A673 (cell line): ENCODE data around the gene NDUFB10. TPM values are rescaled to one million over a fixed set of nuclear protein-coding genes. Genes with fewer than 3 reads are reported as not detected.

ENCODE experiments used
- BruUV-seq: library from RNA; stranded (reverse); fragments of 400-500 nt; replicated peaks from 2 replicates; lab custom pipeline; 2021; lab: Mats Ljungman, UMichigan
- CTCF ChIA-PET: fragments of 300-600 bp; sonication (Branson Sonifier 250); formaldehyde crosslinking; loops from one replicate; lab custom pipeline; 2022; ENCODE audit warnings: antibody characterized with exemption; lab: Charles Lee
- POLR2A ChIA-PET: fragments of 300-600 bp; sonication (Branson Sonifier 250); formaldehyde crosslinking; loops from one replicate; lab custom pipeline; 2022; ENCODE audit warnings: antibody characterized with exemption; ENCODE audit not compliant: low non-redundant PET; lab: Charles Lee
- DNase-seq: peaks from one replicate; pipeline ENCODE4 v3.0.0-alpha.2; 2015; ENCODE audit warnings: low spot score
- H3K27ac ChIP-seq: fragments of 200-600 bp; sonication (generic); 2 replicates; pipeline ENCODE4 v1.5.1; 2016; ENCODE audit warnings: mixed run types, low read depth, mild to moderate bottlenecking, mixed read lengths, antibody characterized with exemption, low read length; ENCODE audit not compliant: poor library complexity, severe bottlenecking
- H3K27me3 ChIP-seq: fragments of 200-600 bp; sonication (generic); replicated peaks from 2 replicates; pipeline ENCODE4 v1.6.1; 2017; ENCODE audit warnings: mixed run types, low read depth, mild to moderate bottlenecking, mixed read lengths, antibody characterized with exemption, low read length; ENCODE audit not compliant: insufficient read depth, poor library complexity
- H3K36me3 ChIP-seq: fragments of 200-600 bp; sonication (generic); 2 replicates; pipeline ENCODE4 v1.6.1; 2016; ENCODE audit warnings: mixed run types, mild to moderate bottlenecking, mixed read lengths, antibody characterized with exemption, low read length; ENCODE audit not compliant: insufficient read depth, poor library complexity, severe bottlenecking
- H3K4me1 ChIP-seq: fragments of 200-600 bp; sonication (generic); 2 replicates; pipeline ENCODE4 v1.6.1; 2017; ENCODE audit warnings: mixed run types, mild to moderate bottlenecking, mixed read lengths, antibody characterized with exemption, low read length; ENCODE audit not compliant: insufficient read depth, poor library complexity, severe bottlenecking
- H3K4me3 ChIP-seq: fragments of 200-600 bp; sonication (generic); 2 replicates; pipeline ENCODE4 v1.5.1; 2016; ENCODE audit warnings: low read depth, mixed run types, mild to moderate bottlenecking, mixed read lengths, low read length; ENCODE audit not compliant: poor library complexity, severe bottlenecking
- H3K9me3 ChIP-seq: fragments of 200-600 bp; sonication (generic); 2 replicates; pipeline ENCODE4 v1.6.1; 2016; ENCODE audit warnings: mixed run types, low read depth, mild to moderate bottlenecking, mixed read lengths, antibody characterized with exemption, low read length; ENCODE audit not compliant: poor library complexity, severe bottlenecking
- EZH2 ChIP-seq: fragments of 200-600 bp; sonication (generic); IDR thresholded peaks from 2 replicates; pipeline ENCODE4 v1.6.1; 2017; ENCODE audit warnings: borderline replicate concordance, low read depth, mild to moderate bottlenecking, mixed read lengths, antibody characterized with exemption, low read length; ENCODE audit not compliant: poor library complexity, severe bottlenecking
- intact Hi-C: fragments of 100-400 bp; cut with micrococcal nuclease; formaldehyde crosslinking; loops from one replicate; pipeline ENCODE4 v1.10.0; 2022; ENCODE audit not compliant: unreplicated experiment
- total RNA-seq: library from RNA; stranded (reverse); gene quantifications from 2 replicates; pipeline ENCODE4 v1.2.3, GENCODE V29; 2021
- TF ChIP-seq, protein P1 (sequence below): fragments of 300-800, 200-600 bp; sonication (generic); conservative IDR thresholded peaks from 2 replicates; pipeline ENCODE4 v1.5.1; 2017; ENCODE audit warnings: low read depth, mild to moderate bottlenecking, antibody characterized with exemption, low read length, moderate library complexity, mixed read lengths

NDUFB10 gene
- total RNA-seq, 1 experiment from 2014 or later, result 178 TPM

DNA sequence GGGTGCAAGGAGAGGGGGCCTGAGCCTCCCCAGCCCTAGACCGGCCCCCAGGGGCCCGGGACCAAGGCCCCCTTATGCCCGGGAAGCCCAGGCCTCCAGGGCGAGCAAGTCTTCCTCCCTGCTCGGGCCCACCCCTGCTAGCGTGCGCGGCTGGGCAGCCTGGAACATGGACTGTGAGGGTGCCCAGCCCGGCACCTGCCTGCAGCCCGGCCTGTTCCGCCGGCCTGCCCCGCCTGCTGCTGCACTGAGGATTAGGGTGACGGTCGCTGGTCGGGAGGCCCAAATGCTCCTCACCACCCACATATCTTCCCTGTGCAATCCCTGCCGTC is 47.2 kb upstream of the NDUFB10 start:
- POLR2A ChIA-PET, result no interaction called here
- Histone ChIP-seq H3K4me1 (no peaks in the 10 kb centered on the region), H3K27me3 (peaks cover 20% of the 10 kb centered on the region), H3K36me3 (no peaks in the 10 kb centered on the region), H3K4me3 (no peak overlapping the region), H3K9me3 (no peaks in the 10 kb centered on the region), H3K27ac (no peak overlapping the region)
- TF ChIP-seq, protein P1, sequence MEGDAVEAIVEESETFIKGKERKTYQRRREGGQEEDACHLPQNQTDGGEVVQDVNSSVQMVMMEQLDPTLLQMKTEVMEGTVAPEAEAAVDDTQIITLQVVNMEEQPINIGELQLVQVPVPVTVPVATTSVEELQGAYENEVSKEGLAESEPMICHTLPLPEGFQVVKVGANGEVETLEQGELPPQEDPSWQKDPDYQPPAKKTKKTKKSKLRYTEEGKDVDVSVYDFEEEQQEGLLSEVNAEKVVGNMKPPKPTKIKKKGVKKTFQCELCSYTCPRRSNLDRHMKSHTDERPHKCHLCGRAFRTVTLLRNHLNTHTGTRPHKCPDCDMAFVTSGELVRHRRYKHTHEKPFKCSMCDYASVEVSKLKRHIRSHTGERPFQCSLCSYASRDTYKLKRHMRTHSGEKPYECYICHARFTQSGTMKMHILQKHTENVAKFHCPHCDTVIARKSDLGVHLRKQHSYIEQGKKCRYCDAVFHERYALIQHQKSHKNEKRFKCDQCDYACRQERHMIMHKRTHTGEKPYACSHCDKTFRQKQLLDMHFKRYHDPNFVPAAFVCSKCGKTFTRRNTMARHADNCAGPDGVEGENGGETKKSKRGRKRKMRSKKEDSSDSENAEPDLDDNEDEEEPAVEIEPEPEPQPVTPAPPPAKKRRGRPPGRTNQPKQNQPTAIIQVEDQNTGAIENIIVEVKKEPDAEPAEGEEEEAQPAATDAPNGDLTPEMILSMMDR, result no peak
- TF ChIP-seq EZH2, result no peak
- CTCF ChIA-PET, result no interaction called here
- BruUV-seq, result no TSS peak
- DNase-seq, result no peak
- intact Hi-C loops, result no loop called here

DNA sequence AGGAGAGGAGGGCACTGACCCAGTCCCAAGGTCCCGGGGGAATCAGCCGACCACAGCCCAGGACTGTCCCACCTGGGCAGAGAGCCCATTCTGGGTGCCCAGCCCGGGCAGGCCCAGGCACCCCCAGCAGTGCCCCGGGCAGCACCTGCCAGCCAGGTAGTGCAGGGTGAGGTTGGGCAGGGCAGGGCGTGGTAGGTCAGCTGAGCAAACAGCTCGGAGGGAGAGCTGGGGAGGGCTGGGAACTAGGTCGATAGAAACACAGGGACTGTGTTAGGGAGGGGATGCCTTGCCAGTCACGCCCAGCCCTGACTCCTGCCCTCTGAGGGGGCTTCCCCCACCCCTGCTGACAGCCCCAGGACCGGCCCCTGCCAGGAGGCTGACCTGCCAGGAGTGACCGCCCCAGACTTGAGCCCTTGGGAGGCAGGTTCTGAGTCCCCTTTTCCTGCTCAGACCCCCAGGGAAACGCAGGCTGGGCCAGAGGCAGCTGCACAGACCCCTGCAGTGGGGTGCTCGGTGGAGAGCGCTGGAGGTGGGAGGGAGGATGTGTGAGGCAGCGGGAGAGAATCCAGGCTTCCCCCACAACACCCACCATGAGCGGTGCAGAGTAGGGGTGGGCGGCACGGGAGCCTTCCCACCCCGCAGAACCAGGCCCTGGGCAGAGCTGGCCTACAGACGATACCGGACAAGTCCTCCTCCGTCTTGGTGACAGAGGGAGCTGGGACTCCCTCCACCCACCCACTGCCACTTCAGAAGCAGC is 45.8 kb upstream of the NDUFB10 start:
- no TSS peak for BruUV-seq
- ChIA-PET CTCF (no interaction called here), POLR2A (no interaction called here)
- Histone ChIP-seq H3K4me1 (no peaks in the 10 kb centered on the region), H3K9me3 (no peaks in the 10 kb centered on the region), H3K27me3 (peaks cover 28% of the 10 kb centered on the region), H3K4me3 (no peak overlapping the region), H3K27ac (no peak overlapping the region), H3K36me3 (no peaks in the 10 kb centered on the region)
- TF ChIP-seq, protein P1, result no peak
- intact Hi-C loops, result no loop called here
- DNase-seq, result no peak

DNA sequence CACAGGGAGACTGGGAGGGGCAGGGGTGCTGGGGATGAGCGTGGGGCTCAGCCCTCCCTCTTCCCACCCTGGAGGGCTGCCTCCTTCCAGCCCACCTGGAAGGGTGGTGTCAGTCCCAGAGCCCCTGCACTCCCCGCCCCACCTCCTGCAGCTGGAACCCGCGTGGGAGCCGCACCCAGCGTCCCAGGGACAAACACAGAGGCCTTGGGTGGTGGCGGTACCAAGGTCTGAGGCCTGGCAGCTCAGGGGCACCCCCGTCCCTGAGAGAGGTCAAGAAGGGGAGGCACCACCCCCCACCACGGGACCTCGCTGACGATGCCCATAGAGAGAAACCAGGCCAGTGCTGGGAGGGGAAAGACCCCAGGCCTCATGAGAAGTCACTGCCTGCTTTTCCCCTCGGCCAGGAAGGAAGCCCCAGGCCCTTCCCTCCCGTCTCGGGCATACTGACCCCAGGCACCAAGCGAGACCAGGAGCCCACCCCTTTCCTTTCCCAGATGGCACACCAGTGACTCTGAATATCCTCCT is 45.2 kb upstream of the NDUFB10 start:
- POLR2A ChIA-PET, result no interaction called here
- no peak overlapping the region for H3K27ac ChIP-seq
- no peak for TF ChIP-seq EZH2
- TF ChIP-seq, protein P1, result no peak
- H3K27me3 ChIP-seq, result peaks cover 35% of the 10 kb centered on the region
- BruUV-seq, result no TSS peak
- DNase-seq, result no peak
- intact Hi-C loops, result no loop called here
- H3K36me3 ChIP-seq, result no peaks in the 10 kb centered on the region
- H3K4me1 ChIP-seq, result no peaks in the 10 kb centered on the region
- no peak overlapping the region for H3K4me3 ChIP-seq
- CTCF ChIA-PET, result no interaction called here
- no peaks in the 10 kb centered on the region for H3K9me3 ChIP-seq
